ENCODE results near the gene KRT73.

GRCh38 chr12:52636592-52637258 lies 18.4 kb upstream of the KRT73 start:
- TF ChIP-seq CTCF (IDR thresholded peaks at IDR 0.05) (no peak), POLR2A (IDR thresholded peaks at IDR 0.05) (no peak)
